WTC11 (cell line): ENCODE data around the gene POLA1. TPM values are rescaled to one million over a fixed set of nuclear protein-coding genes. Genes with fewer than 3 reads are reported as not detected.

ENCODE experiments used
- ATAC-seq: fragments of 200-7000 bp; cut with Tn5 transposase; 2 replicates; pipeline ENCODE4 v1.10.0; 2021; ENCODE audit warnings: mild to moderate bottlenecking, moderate library complexity
- CTCF ChIA-PET: fragments of 300-600 bp; sonication (Branson Sonifier 250); formaldehyde crosslinking; loops from one replicate; lab custom pipeline; 2021; ENCODE audit warnings: antibody characterized with exemption; lab: Charles Lee
- POLR2A ChIA-PET: fragments of 350-600 bp; sonication (Branson Sonifier 250); formaldehyde crosslinking; loops from one replicate; lab custom pipeline; 2021; ENCODE audit warnings: antibody characterized with exemption; lab: Charles Lee
- DNase-seq: peaks from one replicate; pipeline ENCODE4 v3.0.0; 2021; ENCODE audit warnings: low spot score
- H3K27ac Mint-ChIP-seq: 2 replicates; pipeline ENCODE4 v1.8.0; 2021; ENCODE audit warnings: mixed read lengths
- H3K27me3 Mint-ChIP-seq: 2 replicates; pipeline ENCODE4 v1.8.0; 2021; ENCODE audit warnings: low read depth, mild to moderate bottlenecking, moderate library complexity, mixed read lengths
- H3K36me3 Mint-ChIP-seq: 2 replicates; pipeline ENCODE4 v1.8.0; 2021; ENCODE audit warnings: mixed read lengths
- H3K4me1 Mint-ChIP-seq: 2 replicates; pipeline ENCODE4 v1.8.0; 2022; ENCODE audit warnings: mixed read lengths
- H3K4me3 Mint-ChIP-seq: 2 replicates; pipeline ENCODE4 v1.8.0; 2021; ENCODE audit warnings: mild to moderate bottlenecking, moderate library complexity, mixed read lengths
- H3K9me3 Mint-ChIP-seq: 2 replicates; pipeline ENCODE4 v1.8.0; 2021; ENCODE audit warnings: mixed read lengths
- ARID4B ChIP-seq: sonication (generic); formaldehyde crosslinking; IDR thresholded peaks from 2 replicates; pipeline ENCODE4 v1.8.0; 2023; ENCODE audit warnings: missing genetic modification reagents, mild to moderate bottlenecking, borderline replicate concordance
- E2F1 ChIP-seq: sonication (generic); formaldehyde crosslinking; IDR thresholded peaks from 2 replicates; pipeline ENCODE4 v1.8.0; 2022; ENCODE audit warnings: mild to moderate bottlenecking, missing genetic modification reagents
- E2F4 ChIP-seq: sonication (generic); formaldehyde crosslinking; IDR thresholded peaks from 2 replicates; pipeline ENCODE4 v1.8.1; 2022; ENCODE audit warnings: low read depth, mild to moderate bottlenecking, moderate library complexity, missing genetic modification reagents, borderline replicate concordance
- EMX1 ChIP-seq: fragments of 250-450 bp; sonication (Bioruptor Pico); IDR thresholded peaks from 2 replicates; pipeline ENCODE4 v1.8.0; 2021; ENCODE audit warnings: mild to moderate bottlenecking
- HMGA2 ChIP-seq: fragments of 250-450 bp; sonication (Bioruptor Pico); IDR thresholded peaks from 2 replicates; pipeline ENCODE4 v1.4.0; 2021; ENCODE audit warnings: mild to moderate bottlenecking, moderate library complexity
- NFATC4 ChIP-seq: fragments of 250-450 bp; sonication (Bioruptor Pico); IDR thresholded peaks from 2 replicates; pipeline ENCODE4 v1.9.0; 2021; ENCODE audit warnings: mild to moderate bottlenecking
- NR2C2 ChIP-seq: sonication (generic); formaldehyde crosslinking; IDR thresholded peaks from 2 replicates; pipeline ENCODE4 v1.8.0; 2022; ENCODE audit warnings: mild to moderate bottlenecking, missing genetic modification reagents
- RELA ChIP-seq: sonication (generic); formaldehyde crosslinking; IDR thresholded peaks from 2 replicates; pipeline ENCODE4 v1.8.1; 2022; ENCODE audit warnings: missing genetic modification reagents, mild to moderate bottlenecking, borderline replicate concordance
- SMAD3 ChIP-seq: sonication (generic); formaldehyde crosslinking; IDR thresholded peaks from 2 replicates; pipeline ENCODE4 v1.8.0; 2022; ENCODE audit warnings: missing genetic modification reagents, mild to moderate bottlenecking, borderline replicate concordance
- SMAD4 ChIP-seq: sonication (generic); formaldehyde crosslinking; IDR thresholded peaks from 2 replicates; pipeline ENCODE4 v1.8.0; 2022; ENCODE audit warnings: mild to moderate bottlenecking, missing genetic modification reagents
- SP1 ChIP-seq: sonication (generic); formaldehyde crosslinking; conservative IDR thresholded peaks from 2 replicates; pipeline ENCODE4 v1.8.1; 2022; ENCODE audit warnings: missing genetic modification reagents
- STAT6 ChIP-seq: sonication (generic); formaldehyde crosslinking; conservative IDR thresholded peaks from 2 replicates; pipeline ENCODE4 v1.8.1; 2023; ENCODE audit warnings: mild to moderate bottlenecking, low read depth, missing genetic modification reagents, moderate library complexity
- TEAD1 ChIP-seq: sonication (generic); formaldehyde crosslinking; IDR thresholded peaks from 2 replicates; pipeline ENCODE4 v1.8.0; 2022; ENCODE audit warnings: mild to moderate bottlenecking, missing genetic modification reagents
- ZBTB21 ChIP-seq: sonication (generic); formaldehyde crosslinking; IDR thresholded peaks from 2 replicates; pipeline ENCODE4 v1.8.1; 2023; ENCODE audit warnings: mild to moderate bottlenecking, missing genetic modification reagents, borderline replicate concordance
- ZNF281 ChIP-seq: sonication (generic); formaldehyde crosslinking; IDR thresholded peaks from 2 replicates; pipeline ENCODE4 v1.8.0; 2023; ENCODE audit warnings: mild to moderate bottlenecking, missing genetic modification reagents
- ZNF396 ChIP-seq: fragments of 250-450 bp; sonication (Bioruptor Pico); IDR thresholded peaks from 2 replicates; pipeline ENCODE4 v1.8.0; 2021; ENCODE audit warnings: mild to moderate bottlenecking, moderate library complexity, borderline replicate concordance
- ZNF416 ChIP-seq: fragments of 250-450 bp; sonication (Bioruptor Pico); IDR thresholded peaks from 2 replicates; pipeline ENCODE4 v1.9.0; 2021; ENCODE audit warnings: mild to moderate bottlenecking, inconsistent platforms
- total RNA-seq: library from RNA; stranded (reverse); gene quantifications from 3 replicates; pipeline ENCODE4 v1.2.3, GENCODE V29; 2021

The POLA1 gene
- total RNA-seq, 1 experiment from 2014 or later = 29.9 TPM

- TF ChIP-seq E2F1 (CRISPR knock-in tag) = no peak
These were observed 330.2 kb downstream of the POLA1 start (continued) for GRCh38 chrX:25023908-25024307.

GRCh38 chrX:25025615-25026014 is 331.9 kb downstream of the POLA1 start:
- CTCF ChIA-PET = interaction anchor here (1.0 to 2.1 kb wide), 2 partner anchors 27 to 119 kb away, joined by 3 to 13 read pairs; no protein-coding TSS in a partner anchor
- Mint-ChIP-seq H3K36me3 (no peaks in the 10 kb centered on the region), H3K9me3 (no peaks in the 10 kb centered on the region), H3K4me3 (no peak overlapping the region), H3K27me3 (peaks cover 44% of the 10 kb centered on the region), H3K27ac (no peak overlapping the region), H3K4me1 (peaks cover 42% of the 10 kb centered on the region)
- TF ChIP-seq STAT6 (CRISPR knock-in tag) = no peak
- TF ChIP-seq ZBTB21 = no peak
- TF ChIP-seq EMX1 (CRISPR knock-in tag) = no peak
- TF ChIP-seq ZNF416 (CRISPR knock-in tag) = no peak
- TF ChIP-seq ARID4B (CRISPR knock-in tag) = no peak
- no peak for TF ChIP-seq RELA
- no peak for TF ChIP-seq ZNF281 (CRISPR knock-in tag)
- TF ChIP-seq SMAD3 (CRISPR knock-in tag) = no peak
- no peak for TF ChIP-seq SP1
- TF ChIP-seq NFATC4 (CRISPR knock-in tag) = no peak
- TF ChIP-seq ZNF396 (CRISPR knock-in tag) = no peak
- TF ChIP-seq E2F4 = no peak
- no peak for TF ChIP-seq HMGA2
- TF ChIP-seq TEAD1 (CRISPR knock-in tag) = no peak
- no peak for TF ChIP-seq SMAD4 (CRISPR knock-in tag)
- no peak for TF ChIP-seq NR2C2 (CRISPR knock-in tag)
- ATAC-seq (no peak), DNase-seq (no peak)
- POLR2A ChIA-PET = no interaction called here
